Measurements from ENCODE around the gene TLR4.
A peak's percentile ranks its signal among the peaks of the same experiment; 100 is the strongest.

Gene TLR4

GRCh38 chr9:117715411-117715989 lies 11.3 kb downstream of the TLR4 start:
- no peak for DNase-seq

GRCh38 chr9:117718085-117718484 lies 13.9 kb downstream of the TLR4 start:
- peak; percentile 4 for DNase-seq

- no peak for DNase-seq
Observed at GRCh38 chr9:117718701-117719100, 14.5 kb downstream of the TLR4 start.

GRCh38 chr9:117719161-117719920 lies 15.1 kb downstream of the TLR4 start:
- DNase-seq: no peak

- no peak for DNase-seq
Observed at GRCh38 chr9:117720066-117720465, 15.9 kb downstream of the TLR4 start.

GRCh38 chr9:117720555-117720954 lies 16.4 kb downstream of the TLR4 start:
- no peak for DNase-seq

- no peak for DNase-seq
Observed at GRCh38 chr9:117720987-117721386, 16.8 kb downstream of the TLR4 start.

GRCh38 chr9:117722108-117722761 lies 18.0 kb downstream of the TLR4 start:
- no peak for DNase-seq

- no peak for DNase-seq
Observed at GRCh38 chr9:117723986-117724625, 19.9 kb downstream of the TLR4 start.

GRCh38 chr9:117725426-117725887 lies 21.3 kb downstream of the TLR4 start:
- peak; percentile 9 for DNase-seq

GRCh38 chr9:117729375-117729774 lies 25.2 kb downstream of the TLR4 start:
- DNase-seq: no peak

- DNase-seq: no peak
Observed at GRCh38 chr9:117732494-117732893, 28.3 kb downstream of the TLR4 start.

GRCh38 chr9:117733465-117733864 lies 29.3 kb downstream of the TLR4 start:
- no peak for DNase-seq

GRCh38 chr9:117734082-117734481 lies 29.9 kb downstream of the TLR4 start:
- no peak for DNase-seq

GRCh38 chr9:117734523-117735314 lies 30.5 kb downstream of the TLR4 start:
- DNase-seq: no peak

- DNase-seq: no peak
Observed at GRCh38 chr9:117737721-117738226, 33.6 kb downstream of the TLR4 start.

- no peak for DNase-seq
Observed at GRCh38 chr9:117739206-117739605, 35.0 kb downstream of the TLR4 start.

GRCh38 chr9:117739624-117740347 lies 35.6 kb downstream of the TLR4 start:
- no peak for DNase-seq

- no peak for DNase-seq
Observed at GRCh38 chr9:117742131-117742530, 37.9 kb downstream of the TLR4 start.

GRCh38 chr9:117744369-117744768 lies 40.2 kb downstream of the TLR4 start:
- DNase-seq: no peak

GRCh38 chr9:117744856-117745389 lies 40.7 kb downstream of the TLR4 start:
- no peak for DNase-seq

GRCh38 chr9:117745598-117745997 lies 41.4 kb downstream of the TLR4 start:
- DNase-seq: no peak

All from hematopoietic multipotent progenitor cell treated with erythropoietin and hydrocortisone succinate and interleukin-3 and kit ligand, for 8 days (in vitro differentiated cells).